Measurements from ENCODE around the gene LCN15.

The LCN15 gene

GRCh38 chr9:136784997-136785361, 20.7 kb upstream of the LCN15 start:
- Histone ChIP-seq H3K27me3 (ENCODE audit: low read depth, low read length) (no peaks in the 10 kb centered on the region), H3K4me3 (ENCODE audit: low read depth in 1 of 2, low read length in 2 of 2) (no peak overlapping the region), H3K27ac (ENCODE audit: low read length) (no peak overlapping the region), H3K9me3 (ENCODE audit: control insufficient read depth in 1 of 2, low read length in 2 of 2) (no peaks in the 10 kb centered on the region), H3K36me3 (ENCODE audit: control insufficient read depth in 1 of 2, insufficient read depth in 2 of 2, low read length in 2 of 2) (no peaks in the 10 kb centered on the region), H3K4me1 (ENCODE audit: control insufficient read depth in 1 of 2, insufficient read depth in 2 of 2, low read length in 2 of 2) (peaks cover 0 to 5% of the 10 kb centered on the region in 2 donors)

- no peak overlapping the region for H3K27ac ChIP-seq (ENCODE audit: low read length)
- peaks cover 0 to 5% of the 10 kb centered on the region in 2 donors for H3K4me1 ChIP-seq (ENCODE audit: control insufficient read depth in 1 of 2, insufficient read depth in 2 of 2, low read length in 2 of 2)
- H3K36me3 ChIP-seq (ENCODE audit: control insufficient read depth in 1 of 2, insufficient read depth in 2 of 2, low read length in 2 of 2) = no peaks in the 10 kb centered on the region
- H3K27me3 ChIP-seq (ENCODE audit: low read depth, low read length) = no peaks in the 10 kb centered on the region
- no peaks in the 10 kb centered on the region for H3K9me3 ChIP-seq (ENCODE audit: control insufficient read depth in 1 of 2, low read length in 2 of 2)
- no peak overlapping the region for H3K4me3 ChIP-seq (ENCODE audit: low read depth in 1 of 2, low read length in 2 of 2)
These were observed 20.1 kb upstream of the LCN15 start for GRCh38 chr9:136784249-136784996.

- Histone ChIP-seq H3K27me3 (ENCODE audit: low read depth, low read length) (no peaks in the 10 kb centered on the region), H3K9me3 (ENCODE audit: control insufficient read depth in 1 of 2, low read length in 2 of 2) (no peaks in the 10 kb centered on the region), H3K36me3 (ENCODE audit: control insufficient read depth in 1 of 2, insufficient read depth in 2 of 2, low read length in 2 of 2) (no peaks in the 10 kb centered on the region), H3K4me1 (ENCODE audit: control insufficient read depth in 1 of 2, insufficient read depth in 2 of 2, low read length in 2 of 2) (peaks cover 0 to 1% of the 10 kb centered on the region in 2 donors), H3K27ac (ENCODE audit: low read length) (no peak overlapping the region), H3K4me3 (ENCODE audit: low read depth in 1 of 2, low read length in 2 of 2) (no peak overlapping the region)
These were observed 18.1 kb upstream of the LCN15 start for GRCh38 chr9:136782452-136782851.

GRCh38 chr9:136779808-136780207, 15.5 kb upstream of the LCN15 start:
- Histone ChIP-seq H3K27ac (ENCODE audit: low read length) (no peak overlapping the region), H3K27me3 (ENCODE audit: low read depth, low read length) (no peaks in the 10 kb centered on the region), H3K4me3 (ENCODE audit: low read depth in 1 of 2, low read length in 2 of 2) (no peak overlapping the region), H3K9me3 (ENCODE audit: control insufficient read depth in 1 of 2, low read length in 2 of 2) (no peaks in the 10 kb centered on the region), H3K36me3 (ENCODE audit: control insufficient read depth in 1 of 2, insufficient read depth in 2 of 2, low read length in 2 of 2) (no peaks in the 10 kb centered on the region), H3K4me1 (ENCODE audit: control insufficient read depth in 1 of 2, insufficient read depth in 2 of 2, low read length in 2 of 2) (no peaks in the 10 kb centered on the region)

- H3K9me3 ChIP-seq (ENCODE audit: control insufficient read depth in 1 of 2, low read length in 2 of 2) = peaks cover 5 to 6% of the 10 kb centered on the region in 2 donors
- H3K4me1 ChIP-seq (ENCODE audit: control insufficient read depth in 1 of 2, insufficient read depth in 2 of 2, low read length in 2 of 2) = no peaks in the 10 kb centered on the region
- H3K27ac ChIP-seq (ENCODE audit: low read length) = no peak overlapping the region
- H3K4me3 ChIP-seq (ENCODE audit: low read depth in 1 of 2, low read length in 2 of 2) = no peak overlapping the region
- no peaks in the 10 kb centered on the region for H3K36me3 ChIP-seq (ENCODE audit: control insufficient read depth in 1 of 2, insufficient read depth in 2 of 2, low read length in 2 of 2)
- no peaks in the 10 kb centered on the region for H3K27me3 ChIP-seq (ENCODE audit: low read depth, low read length)
These were observed 13.0 kb upstream of the LCN15 start for GRCh38 chr9:136777359-136777758.

GRCh38 chr9:136776947-136777346, 12.6 kb upstream of the LCN15 start:
- Histone ChIP-seq H3K4me1 (ENCODE audit: control insufficient read depth in 1 of 2, insufficient read depth in 2 of 2, low read length in 2 of 2) (no peaks in the 10 kb centered on the region), H3K27me3 (ENCODE audit: low read depth, low read length) (no peaks in the 10 kb centered on the region), H3K27ac (ENCODE audit: low read length) (no peak overlapping the region), H3K9me3 (ENCODE audit: control insufficient read depth in 1 of 2, low read length in 2 of 2) (peaks cover 5 to 6% of the 10 kb centered on the region in 2 donors), H3K4me3 (ENCODE audit: low read depth in 1 of 2, low read length in 2 of 2) (no peak overlapping the region), H3K36me3 (ENCODE audit: control insufficient read depth in 1 of 2, insufficient read depth in 2 of 2, low read length in 2 of 2) (no peaks in the 10 kb centered on the region)

GRCh38 chr9:136775191-136775590, 10.9 kb upstream of the LCN15 start:
- no peaks in the 10 kb centered on the region for H3K27me3 ChIP-seq (ENCODE audit: low read depth, low read length)
- H3K36me3 ChIP-seq (ENCODE audit: control insufficient read depth in 1 of 2, insufficient read depth in 2 of 2, low read length in 2 of 2) = no peaks in the 10 kb centered on the region
- H3K27ac ChIP-seq (ENCODE audit: low read length) = no peak overlapping the region
- peaks cover 5 to 6% of the 10 kb centered on the region in 2 donors for H3K9me3 ChIP-seq (ENCODE audit: control insufficient read depth in 1 of 2, low read length in 2 of 2)
- no peak overlapping the region for H3K4me3 ChIP-seq (ENCODE audit: low read depth in 1 of 2, low read length in 2 of 2)
- no peaks in the 10 kb centered on the region for H3K4me1 ChIP-seq (ENCODE audit: control insufficient read depth in 1 of 2, insufficient read depth in 2 of 2, low read length in 2 of 2)

- Histone ChIP-seq H3K27ac (ENCODE audit: low read length) (no peak overlapping the region), H3K4me3 (ENCODE audit: low read depth in 1 of 2, low read length in 2 of 2) (no peak overlapping the region), H3K36me3 (ENCODE audit: control insufficient read depth in 1 of 2, insufficient read depth in 2 of 2, low read length in 2 of 2) (no peaks in the 10 kb centered on the region), H3K27me3 (ENCODE audit: low read depth, low read length) (no peaks in the 10 kb centered on the region), H3K4me1 (ENCODE audit: control insufficient read depth in 1 of 2, insufficient read depth in 2 of 2, low read length in 2 of 2) (no peaks in the 10 kb centered on the region), H3K9me3 (ENCODE audit: control insufficient read depth in 1 of 2, low read length in 2 of 2) (peaks cover 5 to 6% of the 10 kb centered on the region in 2 donors)
These were observed 10.2 kb upstream of the LCN15 start for GRCh38 chr9:136774416-136775045.

- H3K9me3 ChIP-seq (ENCODE audit: control insufficient read depth in 1 of 2, low read length in 2 of 2) = peaks cover 5 to 6% of the 10 kb centered on the region in 2 donors
- no peaks in the 10 kb centered on the region for H3K4me1 ChIP-seq (ENCODE audit: control insufficient read depth in 1 of 2, insufficient read depth in 2 of 2, low read length in 2 of 2)
- no peak overlapping the region for H3K4me3 ChIP-seq (ENCODE audit: low read depth in 1 of 2, low read length in 2 of 2)
- H3K27me3 ChIP-seq (ENCODE audit: low read depth, low read length) = no peaks in the 10 kb centered on the region
- H3K27ac ChIP-seq (ENCODE audit: low read length) = no peak overlapping the region
- H3K36me3 ChIP-seq (ENCODE audit: control insufficient read depth in 1 of 2, insufficient read depth in 2 of 2, low read length in 2 of 2) = no peaks in the 10 kb centered on the region
These were observed 9.2 kb upstream of the LCN15 start for GRCh38 chr9:136773386-136774044.

GRCh38 chr9:136771907-136772415, 7.6 kb upstream of the LCN15 start:
- Histone ChIP-seq H3K4me1 (ENCODE audit: control insufficient read depth in 1 of 2, insufficient read depth in 2 of 2, low read length in 2 of 2) (no peaks in the 10 kb centered on the region), H3K27me3 (ENCODE audit: low read depth, low read length) (no peaks in the 10 kb centered on the region), H3K36me3 (ENCODE audit: control insufficient read depth in 1 of 2, insufficient read depth in 2 of 2, low read length in 2 of 2) (no peaks in the 10 kb centered on the region), H3K9me3 (ENCODE audit: control insufficient read depth in 1 of 2, low read length in 2 of 2) (peaks cover 5 to 6% of the 10 kb centered on the region in 2 donors), H3K27ac (ENCODE audit: low read length) (no peak overlapping the region), H3K4me3 (ENCODE audit: low read depth in 1 of 2, low read length in 2 of 2) (no peak overlapping the region)

GRCh38 chr9:136769710-136770191, 5.4 kb upstream of the LCN15 start:
- Histone ChIP-seq H3K36me3 (ENCODE audit: control insufficient read depth in 1 of 2, insufficient read depth in 2 of 2, low read length in 2 of 2) (no peaks in the 10 kb centered on the region), H3K27ac (ENCODE audit: low read length) (no peak overlapping the region), H3K27me3 (ENCODE audit: low read depth, low read length) (no peaks in the 10 kb centered on the region), H3K9me3 (ENCODE audit: control insufficient read depth in 1 of 2, low read length in 2 of 2) (peaks cover 5 to 6% of the 10 kb centered on the region in 2 donors), H3K4me1 (ENCODE audit: control insufficient read depth in 1 of 2, insufficient read depth in 2 of 2, low read length in 2 of 2) (no peaks in the 10 kb centered on the region), H3K4me3 (ENCODE audit: low read depth in 1 of 2, low read length in 2 of 2) (no peak overlapping the region)

All from muscle layer of duodenum (tissue), 2 donors.